C4-2B (cell line): ENCODE results near the gene SEC24A.
A peak's percentile ranks its signal among the peaks of the same experiment; 100 is the strongest.

ENCODE experiments used
- H3K27ac ChIP-seq: fragments of 450-650 bp; 2 replicates; pipeline ENCODE4 v1.5.1; 2017
- ZFX ChIP-seq: fragments of 450-650 bp; IDR thresholded peaks from 2 replicates; pipeline ENCODE4 v1.6.1; 2017
- TF ChIP-seq, protein P1 (sequence below): fragments of 450-650 bp; conservative IDR thresholded peaks from 2 replicates; pipeline ENCODE4 v1.5.1; 2017; ENCODE audit warnings: mild to moderate bottlenecking

Gene SEC24A

DNA sequence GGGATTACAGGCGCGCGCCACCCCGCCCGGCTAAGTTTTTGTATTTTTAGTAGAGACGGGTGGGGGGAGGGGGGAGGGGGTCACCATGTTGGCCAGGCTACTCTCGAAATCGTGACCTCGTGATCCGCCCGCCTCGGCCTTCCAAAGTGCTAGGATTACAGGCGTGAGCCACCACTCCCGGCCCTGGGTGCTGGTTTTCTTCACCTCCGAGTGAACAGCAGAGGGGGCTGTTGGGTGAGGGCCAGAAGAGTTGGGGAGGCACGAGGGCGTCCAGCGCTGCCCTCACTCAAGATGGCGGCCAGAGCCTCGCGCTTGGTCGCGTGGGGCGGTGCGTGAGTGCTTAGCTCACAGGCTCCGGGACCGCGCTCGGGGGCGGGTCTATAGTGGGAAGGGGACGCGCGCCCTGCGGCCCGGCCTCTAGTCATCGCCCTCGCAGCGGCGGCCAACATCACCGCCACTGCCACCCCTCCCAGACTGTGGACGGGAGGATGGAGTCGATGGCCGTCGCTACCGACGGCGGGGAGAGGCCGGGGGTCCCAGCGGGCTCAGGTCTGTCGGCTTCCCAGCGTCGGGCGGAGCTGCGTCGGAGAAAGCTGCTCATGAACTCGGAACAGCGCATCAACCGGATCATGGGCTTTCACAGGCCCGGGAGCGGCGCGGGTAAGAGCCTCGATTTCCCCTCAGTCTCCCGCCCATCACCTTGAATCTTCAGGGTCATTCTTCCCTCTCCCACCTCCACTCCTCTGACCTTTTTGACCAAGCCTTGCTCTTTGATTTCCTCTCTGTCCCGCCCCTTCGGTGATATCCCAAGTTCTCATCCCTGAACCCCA lies 89.8 kb downstream of the SEC24A start, which contains the start of gene CAMLG:
Gene CAMLG (plus strand): TSS at position 416 of the 830 bp plus-strand sequence. CDS start 73 bp downstream, at position 489.
- TF ChIP-seq, protein P1, sequence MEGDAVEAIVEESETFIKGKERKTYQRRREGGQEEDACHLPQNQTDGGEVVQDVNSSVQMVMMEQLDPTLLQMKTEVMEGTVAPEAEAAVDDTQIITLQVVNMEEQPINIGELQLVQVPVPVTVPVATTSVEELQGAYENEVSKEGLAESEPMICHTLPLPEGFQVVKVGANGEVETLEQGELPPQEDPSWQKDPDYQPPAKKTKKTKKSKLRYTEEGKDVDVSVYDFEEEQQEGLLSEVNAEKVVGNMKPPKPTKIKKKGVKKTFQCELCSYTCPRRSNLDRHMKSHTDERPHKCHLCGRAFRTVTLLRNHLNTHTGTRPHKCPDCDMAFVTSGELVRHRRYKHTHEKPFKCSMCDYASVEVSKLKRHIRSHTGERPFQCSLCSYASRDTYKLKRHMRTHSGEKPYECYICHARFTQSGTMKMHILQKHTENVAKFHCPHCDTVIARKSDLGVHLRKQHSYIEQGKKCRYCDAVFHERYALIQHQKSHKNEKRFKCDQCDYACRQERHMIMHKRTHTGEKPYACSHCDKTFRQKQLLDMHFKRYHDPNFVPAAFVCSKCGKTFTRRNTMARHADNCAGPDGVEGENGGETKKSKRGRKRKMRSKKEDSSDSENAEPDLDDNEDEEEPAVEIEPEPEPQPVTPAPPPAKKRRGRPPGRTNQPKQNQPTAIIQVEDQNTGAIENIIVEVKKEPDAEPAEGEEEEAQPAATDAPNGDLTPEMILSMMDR, result no peak
- TF ChIP-seq ZFX, result peak; percentile 69
- H3K27ac ChIP-seq, result peak within 1 kb of the TSS; percentile 75

GRCh38 chr5:134738963-134739661 lies 90.5 kb downstream of the SEC24A start:
- peak overlapping the region; percentile 75 for H3K27ac ChIP-seq
- TF ChIP-seq, protein P1, result peak; percentile 75
- no peak for TF ChIP-seq ZFX

- no peak overlapping the region for H3K27ac ChIP-seq
- no peak for TF ChIP-seq ZFX
- TF ChIP-seq, protein P1, result no peak
Measured at GRCh38 chr5:134741052-134741451, 92.5 kb downstream of the SEC24A start.

GRCh38 chr5:134742134-134742533 lies 93.5 kb downstream of the SEC24A start:
- H3K27ac ChIP-seq, result no peak overlapping the region
- TF ChIP-seq, protein P1, result no peak
- no peak for TF ChIP-seq ZFX

DNA sequence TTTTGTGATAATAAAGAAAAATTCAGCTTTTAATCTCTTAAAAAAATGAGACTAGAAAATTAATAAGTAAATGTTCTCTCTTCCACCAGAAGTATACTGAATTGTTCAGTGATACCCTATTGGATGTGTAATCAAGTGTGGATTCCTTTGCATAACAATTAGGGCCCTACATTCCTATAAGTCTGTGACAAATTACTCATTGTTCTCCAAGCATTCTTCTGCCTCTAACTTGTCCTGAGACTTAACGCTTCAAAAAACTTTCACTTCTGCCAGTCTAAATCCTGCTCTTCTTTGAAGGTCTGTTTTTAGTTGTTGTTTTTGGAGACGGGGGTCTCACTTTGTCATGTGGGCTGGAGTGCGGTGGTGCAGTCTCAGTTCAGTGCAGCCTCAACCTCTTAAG lies 100.8 kb downstream of the SEC24A start:
- TF ChIP-seq, protein P1, result no peak
- no peak for TF ChIP-seq ZFX
- H3K27ac ChIP-seq, result no peak overlapping the region

DNA sequence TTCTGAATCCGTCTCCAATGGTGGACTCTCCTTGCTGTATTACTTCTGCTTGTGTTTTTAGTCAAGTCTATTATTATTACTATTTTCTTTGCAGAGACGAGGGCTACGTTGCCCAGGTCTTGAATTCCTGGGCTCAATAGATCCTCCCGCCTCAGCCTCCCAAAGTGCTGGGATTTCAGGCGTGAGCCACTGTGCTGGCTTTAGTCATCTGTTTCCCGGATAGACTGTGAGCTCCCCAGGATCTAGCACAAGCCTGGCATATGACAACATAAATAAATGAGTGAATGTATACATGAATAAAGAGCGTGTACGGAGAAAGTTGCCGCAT lies 109.6 kb downstream of the SEC24A start:
- TF ChIP-seq, protein P1, result no peak
- no peak for TF ChIP-seq ZFX
- peak overlapping the region; percentile 83 for H3K27ac ChIP-seq
